Right lobe of liver (tissue), 6 donors: ENCODE measurements around the gene PGLYRP1. TPM values are rescaled to one million over a fixed set of nuclear protein-coding genes. Genes with fewer than 3 reads are reported as not detected.

Source experiments
- ATAC-seq, 4 donors: fragments of 200-7000 bp; cut with Tn5 transposase; one replicate each; pipeline ENCODE4 v1.9.1; 2020; ENCODE audit warnings: mild to moderate bottlenecking in 4 of 4, moderate library complexity in 4 of 4
- DNase-seq, 3 donors: peaks; one replicate each; pipeline ENCODE4 v3.0.0-alpha.2; 2020
- H3K27ac ChIP-seq, 3 donors: fragments of 200-600 bp; one replicate each; pipeline ENCODE4 v1.8.0; 2022
- H3K27me3 ChIP-seq, 2 donors: fragments of 200-600 bp; one replicate each; pipeline ENCODE4 v1.8.0; 2022
- H3K36me3 ChIP-seq, 4 donors: fragments of 200-600 bp; sonication (generic) in 1 of 4; one replicate each; pipeline versions ENCODE4 v1.5.1 to v1.8.0; 2017 to 2022; ENCODE audit warnings: control low read depth in 1 of 4
- H3K4me1 ChIP-seq, 4 donors: fragments of 200-600 bp; sonication (generic) in 1 of 4; one replicate each; pipeline versions ENCODE4 v1.5.1 to v1.8.0; 2017 to 2022; ENCODE audit warnings: control low read depth in 1 of 4
- H3K4me3 ChIP-seq, 3 donors: fragments of 200-600 bp; one replicate each; pipeline ENCODE4 v1.8.0; 2022
- H3K9me3 ChIP-seq, 4 donors: fragments of 200-600 bp; sonication (generic) in 1 of 4; one replicate each; pipeline versions ENCODE4 v1.5.1 to v1.8.0; 2017 to 2022; ENCODE audit warnings: control low read depth in 1 of 4
- CTCF ChIP-seq, 4 donors: fragments of 200-600 bp in 3 of 4; fragments of 450-650 bp in 1 of 4; IDR thresholded peaks; one replicate each; pipeline versions ENCODE4 v1.5.1 to v1.8.0; 2016 to 2022; ENCODE audit warnings: antibody characterized with exemption in 4 of 4, mild to moderate bottlenecking in 2 of 4
- POLR2A ChIP-seq: fragments of 450-650 bp; IDR thresholded peaks from one replicate; pipeline ENCODE4 v1.6.1; 2017; ENCODE audit warnings: antibody characterized with exemption, mild to moderate bottlenecking
- WGBS: methylation state at CpG from one replicate; pipeline ENCODE4 v1.1.6; 2018; ENCODE audit warnings: low coverage, low lambda C conversion rate; ENCODE audit not compliant: insufficient coverage; ENCODE audit errors: missing lambda C conversion rate; 5-methylcytosine and 5-hydroxymethylcytosine counted together
- intact Hi-C, 2 donors: fragments of 100-400 bp; cut with DNase I; formaldehyde crosslinking; loops; one replicate each; pipeline versions ENCODE4 v1.11.2 to v1.14.1; 2022
- total RNA-seq, 6 experiments: library from RNA; depleted of rRNA in 2 of 6; stranded (reverse); fragments of >200 nt in 2 of 6; fragmentation: NEBNext Ultra II Directional in 3 of 6; extraction: Animal tissue kit (Norgen Biotek cat#: 25700) in 3 of 6; gene quantifications; one replicate each; pipeline versions ENCODE4 v1.1.0 to v1.2.4, GENCODE V29; 2016 to 2023
- donor health status: DM: no; HTN: yes; CAD: no.
- donor health status: DM: no; HTN: no; CAD: no.
- donor health status: DM: no; HTN: no; CAD: no.
- donor health status: DM: no; HTN: yes; CAD: no.
- donor health status: DM: no; HTN: yes; CAD: no.

PGLYRP1 gene
- total RNA-seq, 6 experiments from 2014 or later, result 0.86 to 1.1 TPM; not detected in 4

GRCh38 chr19:46030812-46031550 lies 8.1 kb upstream of the PGLYRP1 start:
- H3K27me3 ChIP-seq, result no peaks in the 10 kb centered on the region
- no peak overlapping the region for H3K4me3 ChIP-seq
- H3K4me1 ChIP-seq, result no peaks in the 10 kb centered on the region
- no peaks in the 10 kb centered on the region for H3K36me3 ChIP-seq
- no peak overlapping the region for H3K27ac ChIP-seq
- TF ChIP-seq CTCF (IDR thresholded peaks at IDR 0.05) (no peak), POLR2A (no peak)
- intact Hi-C loops, result no loop called here
- WGBS, result 75% methylated on average over 8 of the region's 12 CpGs
- DNase-seq, result no peak
- no peak for ATAC-seq
- no peaks in the 10 kb centered on the region for H3K9me3 ChIP-seq

- Histone ChIP-seq H3K4me3 (no peak overlapping the region), H3K9me3 (no peaks in the 10 kb centered on the region), H3K27me3 (peaks cover 0 to 6% of the 10 kb centered on the region in 2 donors), H3K27ac (no peak overlapping the region), H3K36me3 (no peaks in the 10 kb centered on the region), H3K4me1 (no peaks in the 10 kb centered on the region)
- TF ChIP-seq POLR2A (no peak), CTCF (IDR thresholded peaks at IDR 0.05) (no peak)
- WGBS, result 47% methylated on average over 3 of the region's 3 CpGs
- ATAC-seq, result no peak
- no peak for DNase-seq
- intact Hi-C loops, result loop anchor here (5.0 to 10.0 kb wide), 2 partner anchors 49 to 241 kb away; no protein-coding TSS in a partner anchor
Measured at GRCh38 chr19:46025835-46026234, 3.0 kb upstream of the PGLYRP1 start.

- Histone ChIP-seq H3K4me1 (no peaks in the 10 kb centered on the region), H3K9me3 (no peaks in the 10 kb centered on the region), H3K36me3 (no peaks in the 10 kb centered on the region), H3K27ac (no peak overlapping the region), H3K27me3 (peaks cover 0 to 6% of the 10 kb centered on the region in 2 donors), H3K4me3 (no peak overlapping the region)
- intact Hi-C loops, result loop anchor here in 1 of 2 donors (10.0 kb wide), 1 partner anchor 51 kb away; no protein-coding TSS in a partner anchor
- TF ChIP-seq POLR2A (no peak), CTCF (IDR thresholded peaks at IDR 0.05) (no peak)
- 39% methylated on average over 2 of the region's 11 CpGs for WGBS
- peak in 1 of 4 donors; percentile 20 for ATAC-seq
- DNase-seq, result no peak
Measured at GRCh38 chr19:46023311-46023779, 492 bp upstream of the PGLYRP1 start.

- Histone ChIP-seq H3K4me3 (no peak overlapping the region), H3K4me1 (no peaks in the 10 kb centered on the region), H3K27ac (no peak overlapping the region), H3K27me3 (peaks cover 0 to 6% of the 10 kb centered on the region in 2 donors), H3K36me3 (no peaks in the 10 kb centered on the region), H3K9me3 (no peaks in the 10 kb centered on the region)
- peak in 1 of 3 donors; percentile 53 for DNase-seq
- TF ChIP-seq POLR2A, result no peak
- TF ChIP-seq CTCF (IDR thresholded peaks at IDR 0.05), result no peak
- no peak for ATAC-seq
- intact Hi-C loops, result loop anchor here in 1 of 2 donors (10.0 kb wide), 1 partner anchor 53 kb away; no protein-coding TSS in a partner anchor
- 49% methylated on average over 9 of the region's 12 CpGs for WGBS
Measured at GRCh38 chr19:46022061-46022430, 807 bp downstream of the PGLYRP1 start.
